Putamen (tissue), 1 donor: Measurements from ENCODE around the gene CXCL5.

Experiments
- DNase-seq: peaks from one replicate; pipeline ENCODE4 v3.0.0-alpha.2; 2016; ENCODE audit warnings: low spot score

The CXCL5 gene

GRCh38 chr4:73998040-73999011 lies at the start of gene CXCL5:
Gene CXCL5 (minus strand): TSS chr4:73998677. CDS start chr4:73998581, 96 bp downstream.
- DNase-seq: no peak

- DNase-seq: no peak
Measured at GRCh38 chr4:74047152-74047551, 48.7 kb upstream of the CXCL5 start.

- DNase-seq: no peak
Measured at GRCh38 chr4:74045772-74046171, 47.3 kb upstream of the CXCL5 start.

GRCh38 chr4:74045247-74045646 lies 46.8 kb upstream of the CXCL5 start:
- no peak for DNase-seq

GRCh38 chr4:74044677-74045076 lies 46.2 kb upstream of the CXCL5 start:
- peak; percentile 14 for DNase-seq

- DNase-seq: no peak
Measured at GRCh38 chr4:74042681-74043080, 44.2 kb upstream of the CXCL5 start.

GRCh38 chr4:74041418-74041817 lies 42.9 kb upstream of the CXCL5 start:
- DNase-seq: no peak

- no peak for DNase-seq
Measured at GRCh38 chr4:74039315-74039763, 40.9 kb upstream of the CXCL5 start.

- no peak for DNase-seq
Measured at GRCh38 chr4:74038425-74039314, 40.2 kb upstream of the CXCL5 start, which contains the start of gene CXCL3. Gene CXCL3 (minus strand): TSS chr4:74038689. CDS start chr4:74038611, 78 bp downstream.

- DNase-seq: no peak
Measured at GRCh38 chr4:74038086-74038424, 39.6 kb upstream of the CXCL5 start.

GRCh38 chr4:74037076-74037955 lies 38.8 kb upstream of the CXCL5 start:
- DNase-seq: no peak

- DNase-seq: no peak
Measured at GRCh38 chr4:74033739-74034138, 35.3 kb upstream of the CXCL5 start.

- DNase-seq: no peak
Measured at GRCh38 chr4:74032064-74032463, 33.6 kb upstream of the CXCL5 start.

- DNase-seq: no peak
Measured at GRCh38 chr4:74031576-74031975, 33.1 kb upstream of the CXCL5 start.

- DNase-seq: no peak
Measured at GRCh38 chr4:74030285-74030684, 31.8 kb upstream of the CXCL5 start.

GRCh38 chr4:74028504-74028903 lies 30.0 kb upstream of the CXCL5 start:
- no peak for DNase-seq

GRCh38 chr4:74023709-74024108 lies 25.2 kb upstream of the CXCL5 start:
- DNase-seq: no peak

- DNase-seq: no peak
Measured at GRCh38 chr4:74021601-74022000, 23.1 kb upstream of the CXCL5 start.

GRCh38 chr4:74018771-74019170 lies 20.3 kb upstream of the CXCL5 start:
- no peak for DNase-seq

- no peak for DNase-seq
Measured at GRCh38 chr4:74018116-74018515, 19.6 kb upstream of the CXCL5 start.

- DNase-seq: no peak
Measured at GRCh38 chr4:74016068-74016467, 17.6 kb upstream of the CXCL5 start.
